Activated T-cell treated with anti-CD3 and anti-CD28 coated beads for 24 hours (primary cell): ENCODE results near the gene LRRC53.
A peak's percentile ranks its signal among the peaks of the same experiment; 100 is the strongest.

Source experiments
- DNase-seq: peaks from one replicate; pipeline ENCODE4 v3.0.0-alpha.2; 2020; ENCODE audit warnings: low read depth

LRRC53 gene

GRCh38 chr1:74512170-74512915 lies at the start of gene LRRC53:
TSS of gene LRRC53 (minus strand) at chr1:74512611. CDS start at chr1:74483349, 29,262 bp downstream.
- no peak for DNase-seq

- no peak for DNase-seq
Observed at GRCh38 chr1:74549932-74550331, 37.5 kb upstream of the LRRC53 start.

- no peak for DNase-seq
Observed at GRCh38 chr1:74548961-74549750, 36.7 kb upstream of the LRRC53 start.

- DNase-seq: no peak
Observed at GRCh38 chr1:74545821-74546220, 33.4 kb upstream of the LRRC53 start.

- DNase-seq: no peak
Observed at GRCh38 chr1:74534241-74534640, 21.8 kb upstream of the LRRC53 start.

- no peak for DNase-seq
Observed at GRCh38 chr1:74531796-74532195, 19.4 kb upstream of the LRRC53 start.

GRCh38 chr1:74530892-74531291 lies 18.5 kb upstream of the LRRC53 start:
- no peak for DNase-seq

GRCh38 chr1:74528123-74528522 lies 15.7 kb upstream of the LRRC53 start:
- no peak for DNase-seq

GRCh38 chr1:74526708-74527107 lies 14.3 kb upstream of the LRRC53 start:
- DNase-seq: no peak

GRCh38 chr1:74523873-74524480 lies 11.6 kb upstream of the LRRC53 start:
- DNase-seq: no peak

- no peak for DNase-seq
Observed at GRCh38 chr1:74522148-74522547, 9.7 kb upstream of the LRRC53 start.

GRCh38 chr1:74517599-74518051 lies 5.2 kb upstream of the LRRC53 start:
- DNase-seq: no peak

GRCh38 chr1:74513411-74514300 lies 1.2 kb upstream of the LRRC53 start:
- DNase-seq: no peak

- DNase-seq: no peak
Observed at GRCh38 chr1:74508449-74508848, 4.0 kb downstream of the LRRC53 start.

- DNase-seq: no peak
Observed at GRCh38 chr1:74505928-74506710, 6.3 kb downstream of the LRRC53 start.

- DNase-seq: no peak
Observed at GRCh38 chr1:74504933-74505512, 7.4 kb downstream of the LRRC53 start.

- DNase-seq: peak; percentile 13
Observed at GRCh38 chr1:74504125-74504932, 8.1 kb downstream of the LRRC53 start.

GRCh38 chr1:74502858-74503257 lies 9.6 kb downstream of the LRRC53 start:
- DNase-seq: no peak

GRCh38 chr1:74502432-74502831 lies 10.0 kb downstream of the LRRC53 start:
- DNase-seq: no peak

GRCh38 chr1:74498901-74499300 lies 13.5 kb downstream of the LRRC53 start:
- no peak for DNase-seq
